Stromal cell of bone marrow (primary cell): ENCODE results near the gene STX1B.

Experiments
- DNase-seq: peaks from one replicate; pipeline ENCODE4 v3.0.0-alpha.2; 2012; ENCODE audit warnings: low read depth

STX1B gene

GRCh38 chr16:30979170-30980022 is 31.0 kb downstream of the STX1B start:
- DNase-seq = no peak

GRCh38 chr16:30977502-30977901 is 32.9 kb downstream of the STX1B start:
- no peak for DNase-seq

- DNase-seq = no peak
Measured at GRCh38 chr16:30976486-30976885, 34.0 kb downstream of the STX1B start.

- DNase-seq = no peak
Measured at GRCh38 chr16:30974348-30974747, 36.1 kb downstream of the STX1B start.

- DNase-seq = no peak
Measured at GRCh38 chr16:30972872-30973271, 37.6 kb downstream of the STX1B start.

- DNase-seq = no peak
Measured at GRCh38 chr16:30971298-30971697, 39.1 kb downstream of the STX1B start.

GRCh38 chr16:30969246-30969842 is 41.1 kb downstream of the STX1B start:
- DNase-seq = no peak

- DNase-seq = peak; percentile 48
Measured at GRCh38 chr16:30967795-30968194, 42.6 kb downstream of the STX1B start.

- DNase-seq = no peak
Measured at GRCh38 chr16:30966033-30966619, 44.3 kb downstream of the STX1B start.

GRCh38 chr16:30965436-30965835 is 45.0 kb downstream of the STX1B start:
- DNase-seq = no peak

GRCh38 chr16:30964574-30965226 is 45.7 kb downstream of the STX1B start:
- no peak for DNase-seq

GRCh38 chr16:30963925-30964511 is 46.4 kb downstream of the STX1B start:
- no peak for DNase-seq

GRCh38 chr16:30961384-30961783 is 49.1 kb downstream of the STX1B start:
- DNase-seq = no peak

- peak; percentile 25 for DNase-seq
Measured at GRCh38 chr16:30958175-30959079, 52.0 kb downstream of the STX1B start.

GRCh38 chr16:30957456-30958174 is 52.8 kb downstream of the STX1B start, which contains the start of gene SETD1A:
Gene SETD1A, plus strand, starts transcription at chr16:30957754. Its CDS starts 978 bp downstream, at chr16:30958732.
- peak; percentile 87 for DNase-seq

- DNase-seq = peak; percentile 69
Measured at GRCh38 chr16:30956601-30957455, 53.6 kb downstream of the STX1B start.

- no peak for DNase-seq
Measured at GRCh38 chr16:30954993-30955392, 55.4 kb downstream of the STX1B start.

GRCh38 chr16:30953511-30954124 is 56.8 kb downstream of the STX1B start:
- DNase-seq = peak; percentile 50

GRCh38 chr16:30953111-30953510 is 57.3 kb downstream of the STX1B start:
- no peak for DNase-seq
